HepG2 (cell line): Measurements from ENCODE around the gene DGUOK. TPM values are rescaled to one million over a fixed set of nuclear protein-coding genes. Genes with fewer than 3 reads are reported as not detected.

Experiments
- DPF2 ChIP-seq: sonication (generic); formaldehyde crosslinking; IDR thresholded peaks from 2 replicates; pipeline ENCODE4 v1.4.0; 2020; ENCODE audit warnings: mild to moderate bottlenecking, low read depth, missing genetic modification reagents, borderline replicate concordance
- FOXJ3 ChIP-seq: sonication (generic); formaldehyde crosslinking; IDR thresholded peaks from 2 replicates; pipeline ENCODE4 v1.4.0; 2020; ENCODE audit warnings: missing genetic modification reagents, mild to moderate bottlenecking, borderline replicate concordance
- JUNB ChIP-seq: sonication (generic); formaldehyde crosslinking; IDR thresholded peaks from 2 replicates; pipeline ENCODE4 v1.8.0; 2022; ENCODE audit warnings: missing genetic modification reagents, mild to moderate bottlenecking, borderline replicate concordance
- MAF1 ChIP-seq: sonication (generic); formaldehyde crosslinking; IDR thresholded peaks from 2 replicates; pipeline ENCODE4 v1.5.0; 2020; ENCODE audit warnings: missing genetic modification reagents, borderline replicate concordance
- NKX3-1 ChIP-seq: sonication (generic); formaldehyde crosslinking; IDR thresholded peaks from 2 replicates; pipeline ENCODE4 v1.5.0; 2020; ENCODE audit warnings: missing genetic modification reagents
- SOX5 ChIP-seq: IDR thresholded peaks from 2 replicates; pipeline ENCODE4 v1.6.1; 2016; ENCODE audit warnings: borderline replicate concordance
- ZBTB8A ChIP-seq: sonication (generic); formaldehyde crosslinking; IDR thresholded peaks from 2 replicates; pipeline ENCODE4 v1.4.0; 2020; ENCODE audit warnings: mild to moderate bottlenecking, low read depth, missing genetic modification reagents, borderline replicate concordance
- ZFP37 ChIP-seq: sonication (generic); formaldehyde crosslinking; IDR thresholded peaks from 2 replicates; pipeline ENCODE4 v1.4.0; 2020; ENCODE audit warnings: missing genetic modification reagents, borderline replicate concordance
- ZFP62 ChIP-seq: sonication (generic); formaldehyde crosslinking; IDR thresholded peaks from 2 replicates; pipeline ENCODE4 v1.4.0; 2020; ENCODE audit warnings: missing genetic modification reagents
- ZNF160 ChIP-seq: sonication (generic); formaldehyde crosslinking; IDR thresholded peaks from 2 replicates; pipeline ENCODE4 v1.8.0; 2022; ENCODE audit warnings: mild to moderate bottlenecking, inconsistent platforms, missing genetic modification reagents
- ZNF207 ChIP-seq: fragments of 450-650 bp; IDR thresholded peaks from 2 replicates; pipeline ENCODE4 v1.6.1; 2016; ENCODE audit warnings: antibody characterized with exemption, borderline replicate concordance
- ZNF24 ChIP-seq: fragments of 450-650 bp; IDR thresholded peaks from 2 replicates; pipeline ENCODE4 v1.6.1; 2017; ENCODE audit warnings: antibody characterized with exemption, mild to moderate bottlenecking
- ZNF567 ChIP-seq: sonication (generic); formaldehyde crosslinking; IDR thresholded peaks from 2 replicates; pipeline ENCODE4 v1.8.1; 2023; ENCODE audit warnings: mild to moderate bottlenecking, missing genetic modification reagents, borderline replicate concordance
- ZNF639 ChIP-seq: conservative IDR thresholded peaks from 2 replicates; pipeline ENCODE4 v1.6.1; 2018; ENCODE audit warnings: missing genetic modification reagents
- ZNF713 ChIP-seq: sonication (generic); formaldehyde crosslinking; IDR thresholded peaks from 2 replicates; pipeline ENCODE4 v1.4.0; 2020; ENCODE audit warnings: mild to moderate bottlenecking, missing genetic modification reagents
- ZNF720 ChIP-seq: sonication (generic); formaldehyde crosslinking; IDR thresholded peaks from 2 replicates; pipeline ENCODE4 v1.4.0; 2020; ENCODE audit warnings: missing genetic modification reagents
- ZNF850 ChIP-seq: sonication (generic); formaldehyde crosslinking; conservative IDR thresholded peaks from 2 replicates; pipeline ENCODE4 v1.9.0; 2021; ENCODE audit warnings: mild to moderate bottlenecking, missing genetic modification reagents
- polyA plus RNA-seq, 8 experiments: library from polyadenylated mRNA; depleted of rRNA in 3 of 8; stranded (reverse) in 7 of 8; unstranded in 1 of 8; fragments of >200 nt; fragmentation: Illumina TruSeq in 4 of 8; extraction: Trizol in 4 of 8; gene quantifications; 2 replicates each; pipeline versions ENCODE4 v1.2.1 to v1.2.3, GENCODE V29; 2011 to 2016; ENCODE audit warnings: low read depth in 4 of 8, missing spikeins in 1 of 8, mixed read lengths in 1 of 8; ENCODE audit not compliant: insufficient read depth in 1 of 8
- total RNA-seq, 5 experiments: library from RNA; depleted of rRNA; stranded (reverse); fragments of >200 nt; fragmentation: Illumina TruSeq; extraction: Trizol; gene quantifications; 2 replicates each; pipeline ENCODE4 v1.2.3, GENCODE V29; 2016; ENCODE audit warnings: low read depth in 1 of 5
- TF ChIP-seq, protein P1 (sequence below): sonication (generic); formaldehyde crosslinking; IDR thresholded peaks from 2 replicates; pipeline ENCODE4 v1.5.0; 2020; ENCODE audit warnings: mild to moderate bottlenecking, missing genetic modification reagents
- TF ChIP-seq, protein P2 (sequence below): sonication (generic); formaldehyde crosslinking; IDR thresholded peaks from 2 replicates; pipeline ENCODE4 v1.4.0; 2020; ENCODE audit warnings: missing genetic modification reagents
- TF ChIP-seq, protein P3 (sequence below): sonication (generic); formaldehyde crosslinking; IDR thresholded peaks from 2 replicates; pipeline ENCODE4 v1.5.1; 2020; ENCODE audit warnings: missing genetic modification reagents, mild to moderate bottlenecking, borderline replicate concordance
- TF ChIP-seq, protein P4 (sequence below): IDR thresholded peaks from 2 replicates; pipeline ENCODE4 v1.6.1; 2016; ENCODE audit warnings: missing compliant biosample characterization, missing genetic modification reagents, borderline replicate concordance

DGUOK gene
- total and polyA plus RNA-seq, 2 of the 13 experiments (the other 11 are each of a cell fraction or from before 2014, with no cell fraction given) = 105 to 137 TPM

DNA sequence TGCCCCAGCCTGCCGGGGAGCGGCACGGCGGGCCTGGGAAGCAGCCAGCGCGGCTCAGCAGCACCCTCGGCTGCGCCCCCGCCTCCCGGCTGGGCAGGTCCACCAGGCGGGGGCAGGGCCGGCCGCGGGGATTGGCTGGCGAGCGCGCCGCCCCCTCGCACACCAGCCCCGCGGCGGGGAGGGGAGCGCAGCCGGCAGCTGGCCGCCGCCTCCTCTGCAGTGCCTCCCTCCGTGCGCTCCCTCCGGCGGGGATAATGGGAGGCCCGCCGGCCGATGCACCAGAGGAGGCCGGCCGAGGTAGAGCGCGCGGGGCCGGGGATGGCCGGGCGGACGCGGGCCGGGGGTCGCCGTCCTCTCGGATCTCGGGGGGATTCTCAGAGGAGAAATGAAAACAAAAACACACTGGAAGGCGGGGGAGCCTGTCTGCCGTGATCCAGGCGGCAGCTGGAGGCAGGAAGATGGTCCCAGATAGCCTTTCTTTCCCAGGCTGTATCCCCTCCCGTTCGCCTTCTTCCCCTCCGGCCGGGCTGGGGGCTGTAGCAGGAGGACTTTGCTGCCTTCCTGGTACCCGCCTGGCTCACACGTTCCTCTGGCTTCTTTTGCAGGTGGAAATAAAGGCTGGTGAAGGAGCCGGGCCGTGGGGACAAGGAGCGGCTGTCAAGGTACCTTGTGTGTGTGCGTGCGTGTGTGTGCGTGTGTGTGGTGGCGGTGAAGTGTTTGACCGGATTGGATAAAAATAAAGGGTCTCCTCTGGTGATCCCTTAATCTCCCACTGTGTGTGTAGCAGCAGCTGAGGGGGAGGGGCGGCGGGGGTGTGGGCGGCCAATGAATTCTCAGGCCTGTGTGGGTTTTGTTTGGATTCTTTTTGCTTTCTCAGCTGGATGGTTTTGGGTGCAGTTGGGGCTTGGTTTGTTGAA, 76.1 kb downstream of the DGUOK start (continued):
- TF ChIP-seq ZFP37 (no peak), ZNF160 (CRISPR knock-in tag) (no peak), ZBTB8A (CRISPR knock-in tag) (no peak), ZFP62 (CRISPR knock-in tag) (no peak), ZNF713 (CRISPR knock-in tag) (no peak), ZNF567 (CRISPR knock-in tag) (no peak), ZNF24 (no peak), FOXJ3 (CRISPR knock-in tag) (no peak), NKX3-1 (no peak), ZNF720 (CRISPR knock-in tag) (no peak), JUNB (CRISPR knock-in tag) (no peak), DPF2 (no peak), ZNF850 (CRISPR knock-in tag) (no peak), ZNF207 (no peak), ZNF639 (no peak), SOX5 (CRISPR knock-in tag) (no peak), MAF1 (CRISPR knock-in tag) (no peak)
- TF ChIP-seq, protein P1, sequence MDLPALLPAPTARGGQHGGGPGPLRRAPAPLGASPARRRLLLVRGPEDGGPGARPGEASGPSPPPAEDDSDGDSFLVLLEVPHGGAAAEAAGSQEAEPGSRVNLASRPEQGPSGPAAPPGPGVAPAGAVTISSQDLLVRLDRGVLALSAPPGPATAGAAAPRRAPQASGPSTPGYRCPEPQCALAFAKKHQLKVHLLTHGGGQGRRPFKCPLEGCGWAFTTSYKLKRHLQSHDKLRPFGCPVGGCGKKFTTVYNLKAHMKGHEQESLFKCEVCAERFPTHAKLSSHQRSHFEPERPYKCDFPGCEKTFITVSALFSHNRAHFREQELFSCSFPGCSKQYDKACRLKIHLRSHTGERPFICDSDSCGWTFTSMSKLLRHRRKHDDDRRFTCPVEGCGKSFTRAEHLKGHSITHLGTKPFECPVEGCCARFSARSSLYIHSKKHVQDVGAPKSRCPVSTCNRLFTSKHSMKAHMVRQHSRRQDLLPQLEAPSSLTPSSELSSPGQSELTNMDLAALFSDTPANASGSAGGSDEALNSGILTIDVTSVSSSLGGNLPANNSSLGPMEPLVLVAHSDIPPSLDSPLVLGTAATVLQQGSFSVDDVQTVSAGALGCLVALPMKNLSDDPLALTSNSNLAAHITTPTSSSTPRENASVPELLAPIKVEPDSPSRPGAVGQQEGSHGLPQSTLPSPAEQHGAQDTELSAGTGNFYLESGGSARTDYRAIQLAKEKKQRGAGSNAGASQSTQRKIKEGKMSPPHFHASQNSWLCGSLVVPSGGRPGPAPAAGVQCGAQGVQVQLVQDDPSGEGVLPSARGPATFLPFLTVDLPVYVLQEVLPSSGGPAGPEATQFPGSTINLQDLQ (CRISPR knock-in tag) = no peak
- TF ChIP-seq, protein P2, sequence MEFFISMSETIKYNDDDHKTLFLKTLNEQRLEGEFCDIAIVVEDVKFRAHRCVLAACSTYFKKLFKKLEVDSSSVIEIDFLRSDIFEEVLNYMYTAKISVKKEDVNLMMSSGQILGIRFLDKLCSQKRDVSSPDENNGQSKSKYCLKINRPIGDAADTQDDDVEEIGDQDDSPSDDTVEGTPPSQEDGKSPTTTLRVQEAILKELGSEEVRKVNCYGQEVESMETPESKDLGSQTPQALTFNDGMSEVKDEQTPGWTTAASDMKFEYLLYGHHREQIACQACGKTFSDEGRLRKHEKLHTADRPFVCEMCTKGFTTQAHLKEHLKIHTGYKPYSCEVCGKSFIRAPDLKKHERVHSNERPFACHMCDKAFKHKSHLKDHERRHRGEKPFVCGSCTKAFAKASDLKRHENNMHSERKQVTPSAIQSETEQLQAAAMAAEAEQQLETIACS = no peak
- TF ChIP-seq, protein P3, sequence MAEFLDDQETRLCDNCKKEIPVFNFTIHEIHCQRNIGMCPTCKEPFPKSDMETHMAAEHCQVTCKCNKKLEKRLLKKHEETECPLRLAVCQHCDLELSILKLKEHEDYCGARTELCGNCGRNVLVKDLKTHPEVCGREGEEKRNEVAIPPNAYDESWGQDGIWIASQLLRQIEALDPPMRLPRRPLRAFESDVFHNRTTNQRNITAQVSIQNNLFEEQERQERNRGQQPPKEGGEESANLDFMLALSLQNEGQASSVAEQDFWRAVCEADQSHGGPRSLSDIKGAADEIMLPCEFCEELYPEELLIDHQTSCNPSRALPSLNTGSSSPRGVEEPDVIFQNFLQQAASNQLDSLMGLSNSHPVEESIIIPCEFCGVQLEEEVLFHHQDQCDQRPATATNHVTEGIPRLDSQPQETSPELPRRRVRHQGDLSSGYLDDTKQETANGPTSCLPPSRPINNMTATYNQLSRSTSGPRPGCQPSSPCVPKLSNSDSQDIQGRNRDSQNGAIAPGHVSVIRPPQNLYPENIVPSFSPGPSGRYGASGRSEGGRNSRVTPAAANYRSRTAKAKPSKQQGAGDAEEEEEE = no peak
- TF ChIP-seq, protein P4, sequence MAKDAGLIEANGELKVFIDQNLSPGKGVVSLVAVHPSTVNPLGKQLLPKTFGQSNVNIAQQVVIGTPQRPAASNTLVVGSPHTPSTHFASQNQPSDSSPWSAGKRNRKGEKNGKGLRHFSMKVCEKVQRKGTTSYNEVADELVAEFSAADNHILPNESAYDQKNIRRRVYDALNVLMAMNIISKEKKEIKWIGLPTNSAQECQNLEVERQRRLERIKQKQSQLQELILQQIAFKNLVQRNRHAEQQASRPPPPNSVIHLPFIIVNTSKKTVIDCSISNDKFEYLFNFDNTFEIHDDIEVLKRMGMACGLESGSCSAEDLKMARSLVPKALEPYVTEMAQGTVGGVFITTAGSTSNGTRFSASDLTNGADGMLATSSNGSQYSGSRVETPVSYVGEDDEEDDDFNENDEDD (CRISPR knock-in tag) = 0 out of 2 replicates have a peak, but pooled peaks have one; percentile 34
